Vagina (tissue), 2 donors: ENCODE data around the gene MAP6D1.

Source experiments
- POLR2A ChIP-seq, 2 donors: fragments of 450-650 bp; IDR thresholded peaks; one replicate each; pipeline ENCODE4 v1.6.1; 2017; ENCODE audit warnings: antibody characterized with exemption in 2 of 2, mild to moderate bottlenecking in 2 of 2, moderate library complexity in 2 of 2
- POLR2AphosphoS5 ChIP-seq, 2 donors: sonication (generic); formaldehyde crosslinking; IDR thresholded peaks; one replicate each; pipeline ENCODE4 v1.9.0; 2017; ENCODE audit warnings: antibody characterized with exemption in 2 of 2, mild to moderate bottlenecking in 2 of 2, low read depth in 1 of 2; ENCODE audit not compliant: insufficient read depth in 1 of 2
- TF ChIP-seq, protein P1 (sequence below), 3 experiments: fragments of 450-650 bp in 2 of 3; fragments of 200-600 bp in 1 of 3; sonication (generic) in 1 of 3; IDR thresholded peaks; one replicate each; pipeline ENCODE4 v1.5.1; 2017 to 2019; ENCODE audit warnings: antibody characterized with exemption in 3 of 3, mild to moderate bottlenecking in 2 of 3, moderate library complexity in 2 of 3

DNA sequence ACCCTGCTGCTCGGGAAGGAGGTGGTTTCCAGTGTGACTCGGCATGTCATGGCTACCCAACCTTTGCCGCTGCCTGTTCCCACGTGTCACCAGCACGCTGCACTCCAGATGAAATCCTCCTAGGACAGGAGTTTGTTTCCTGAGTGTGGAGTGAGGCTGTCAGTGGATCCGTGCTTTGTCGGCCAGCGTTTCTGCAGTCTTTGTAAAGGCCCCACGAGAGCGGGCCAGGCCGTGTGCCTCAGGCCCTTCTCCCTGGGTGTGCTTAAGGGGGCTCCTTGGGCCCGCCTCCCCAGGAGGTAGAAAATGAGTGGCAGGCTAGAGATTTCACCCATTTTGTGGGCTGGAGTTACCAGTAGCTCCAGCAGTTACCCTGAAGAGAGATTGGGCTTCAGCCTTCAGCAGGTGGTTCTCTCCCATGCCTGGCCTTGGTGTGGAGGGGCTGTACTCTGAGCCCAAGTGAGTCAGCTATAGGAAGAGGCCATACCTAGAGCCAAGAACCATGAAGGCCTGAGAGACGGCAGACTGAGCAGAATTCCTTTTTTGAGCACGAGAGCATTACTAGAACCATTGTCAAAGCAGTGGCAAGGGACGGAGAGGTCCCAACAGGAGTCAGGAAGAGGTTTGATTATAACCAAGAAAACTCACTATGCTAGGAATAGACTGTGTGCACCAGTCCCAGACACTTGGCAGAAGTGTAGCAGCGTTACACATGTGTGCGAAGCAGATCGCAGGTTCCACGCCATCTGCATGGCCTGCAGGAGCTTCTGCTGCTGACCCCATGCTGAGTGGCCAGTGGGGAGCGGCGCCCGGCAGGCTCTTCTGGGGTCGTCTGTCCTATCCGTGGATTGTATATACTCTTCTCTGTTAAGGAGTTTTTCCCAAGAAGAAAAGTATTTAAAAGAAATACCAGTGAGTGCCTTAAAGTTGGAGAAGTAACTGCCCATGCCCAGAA is 14.5 kb downstream of the MAP6D1 start:
- TF ChIP-seq, protein P1, sequence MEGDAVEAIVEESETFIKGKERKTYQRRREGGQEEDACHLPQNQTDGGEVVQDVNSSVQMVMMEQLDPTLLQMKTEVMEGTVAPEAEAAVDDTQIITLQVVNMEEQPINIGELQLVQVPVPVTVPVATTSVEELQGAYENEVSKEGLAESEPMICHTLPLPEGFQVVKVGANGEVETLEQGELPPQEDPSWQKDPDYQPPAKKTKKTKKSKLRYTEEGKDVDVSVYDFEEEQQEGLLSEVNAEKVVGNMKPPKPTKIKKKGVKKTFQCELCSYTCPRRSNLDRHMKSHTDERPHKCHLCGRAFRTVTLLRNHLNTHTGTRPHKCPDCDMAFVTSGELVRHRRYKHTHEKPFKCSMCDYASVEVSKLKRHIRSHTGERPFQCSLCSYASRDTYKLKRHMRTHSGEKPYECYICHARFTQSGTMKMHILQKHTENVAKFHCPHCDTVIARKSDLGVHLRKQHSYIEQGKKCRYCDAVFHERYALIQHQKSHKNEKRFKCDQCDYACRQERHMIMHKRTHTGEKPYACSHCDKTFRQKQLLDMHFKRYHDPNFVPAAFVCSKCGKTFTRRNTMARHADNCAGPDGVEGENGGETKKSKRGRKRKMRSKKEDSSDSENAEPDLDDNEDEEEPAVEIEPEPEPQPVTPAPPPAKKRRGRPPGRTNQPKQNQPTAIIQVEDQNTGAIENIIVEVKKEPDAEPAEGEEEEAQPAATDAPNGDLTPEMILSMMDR (IDR thresholded peaks at IDR 0.05) = no peak
- TF ChIP-seq POLR2AphosphoS5 (IDR thresholded peaks at IDR 0.05; ENCODE audit: insufficient read depth in 1 of 2, low read depth in 1 of 2) (no peak), POLR2A (IDR thresholded peaks at IDR 0.05) (no peak)
